Astrocyte (in vitro differentiated cells and primary cell): ENCODE results near the gene BTN3A1. TPM values are rescaled to one million over a fixed set of nuclear protein-coding genes. Genes with fewer than 3 reads are reported as not detected.

Source experiments
- DNase-seq: peaks from one replicate; pipeline ENCODE4 v3.0.0-alpha.2; 2010; ENCODE audit warnings: low read depth
- FAIRE-seq: peaks from 2 replicates; lab custom pipeline; 2011; peaks lifted over from hg19 to GRCh38; lab: Jason Lieb, UNC
- H2AFZ ChIP-seq: 2 replicates; pipeline ENCODE4 v1.6.0; 2012; ENCODE audit warnings: low read depth, low read length, inconsistent platforms
- H3K27ac ChIP-seq: 2 replicates; pipeline ENCODE4 v1.5.1; 2011; ENCODE audit warnings: low read depth, low read length, inconsistent platforms
- H3K27me3 ChIP-seq: 2 replicates; pipeline ENCODE4 v1.6.0; 2011; ENCODE audit warnings: low read length, inconsistent platforms; ENCODE audit not compliant: insufficient read depth
- H3K36me3 ChIP-seq: 2 replicates; pipeline ENCODE4 v1.5.1; 2011; ENCODE audit warnings: low read length, inconsistent platforms; ENCODE audit not compliant: insufficient read depth
- H3K4me1 ChIP-seq: 2 replicates; pipeline ENCODE4 v1.5.1; 2011; ENCODE audit warnings: low read length, inconsistent platforms; ENCODE audit not compliant: insufficient read depth
- H3K4me2 ChIP-seq: 2 replicates; pipeline ENCODE4 v1.6.0; 2012; ENCODE audit warnings: low read length, inconsistent platforms
- H3K4me3 ChIP-seq: 2 replicates; pipeline ENCODE4 v1.5.1; 2011; ENCODE audit warnings: low read depth, mild to moderate bottlenecking, low read length, inconsistent platforms; ENCODE audit not compliant: insufficient read depth
- H3K79me2 ChIP-seq: 2 replicates; pipeline ENCODE4 v1.6.0; 2012; ENCODE audit warnings: mild to moderate bottlenecking, low read length, inconsistent platforms; ENCODE audit not compliant: insufficient read depth
- H3K9ac ChIP-seq: 2 replicates; pipeline ENCODE4 v1.6.0; 2012; ENCODE audit warnings: mild to moderate bottlenecking, low read length, inconsistent platforms
- H3K9me3 ChIP-seq: 2 replicates; pipeline ENCODE4 v1.5.1; 2012; ENCODE audit warnings: low read depth, mild to moderate bottlenecking, low read length, inconsistent platforms; ENCODE audit not compliant: insufficient read depth
- H4K20me1 ChIP-seq: 2 replicates; pipeline ENCODE4 v1.6.0; 2012; ENCODE audit warnings: low read length, inconsistent platforms; ENCODE audit not compliant: insufficient read depth
- H3K27ac Mint-ChIP-seq: one replicate; pipeline ENCODE4 v1.8.0; 2021; ENCODE audit warnings: mild to moderate bottlenecking, mixed read lengths; ENCODE audit not compliant: unreplicated experiment
- H3K27me3 Mint-ChIP-seq: one replicate; pipeline ENCODE4 v1.8.0; 2021; ENCODE audit warnings: low read depth, mixed read lengths; ENCODE audit not compliant: unreplicated experiment
- H3K36me3 Mint-ChIP-seq: one replicate; pipeline ENCODE4 v1.8.0; 2021; ENCODE audit warnings: low read depth, mixed read lengths; ENCODE audit not compliant: unreplicated experiment
- H3K4me1 Mint-ChIP-seq: one replicate; pipeline ENCODE4 v1.8.0; 2021; ENCODE audit warnings: low read depth, mixed read lengths; ENCODE audit not compliant: unreplicated experiment
- H3K4me3 Mint-ChIP-seq: one replicate; pipeline ENCODE4 v1.8.0; 2021; ENCODE audit warnings: mild to moderate bottlenecking, moderate library complexity, mixed read lengths; ENCODE audit not compliant: unreplicated experiment
- H3K9me3 Mint-ChIP-seq: one replicate; pipeline ENCODE4 v1.8.0; 2021; ENCODE audit warnings: mild to moderate bottlenecking, mixed read lengths; ENCODE audit not compliant: unreplicated experiment
- CTCF ChIP-seq: IDR thresholded peaks from 2 replicates; pipeline ENCODE4 v1.5.1; 2011; ENCODE audit warnings: low read depth, mild to moderate bottlenecking, inconsistent platforms, low read length, moderate library complexity; ENCODE audit not compliant: insufficient read depth
- EZH2 ChIP-seq: IDR thresholded peaks from 2 replicates; pipeline ENCODE4 v1.6.1; 2012; ENCODE audit warnings: mild to moderate bottlenecking, low read length, inconsistent platforms; ENCODE audit not compliant: insufficient read depth
- total RNA-seq: library from RNA; stranded (reverse); gene quantifications from 2 replicates; pipeline ENCODE4 v1.2.1, GENCODE V29; 2021

The BTN3A1 gene
- total RNA-seq, 1 donor from 2014 or later, result 22.2 TPM

DNA sequence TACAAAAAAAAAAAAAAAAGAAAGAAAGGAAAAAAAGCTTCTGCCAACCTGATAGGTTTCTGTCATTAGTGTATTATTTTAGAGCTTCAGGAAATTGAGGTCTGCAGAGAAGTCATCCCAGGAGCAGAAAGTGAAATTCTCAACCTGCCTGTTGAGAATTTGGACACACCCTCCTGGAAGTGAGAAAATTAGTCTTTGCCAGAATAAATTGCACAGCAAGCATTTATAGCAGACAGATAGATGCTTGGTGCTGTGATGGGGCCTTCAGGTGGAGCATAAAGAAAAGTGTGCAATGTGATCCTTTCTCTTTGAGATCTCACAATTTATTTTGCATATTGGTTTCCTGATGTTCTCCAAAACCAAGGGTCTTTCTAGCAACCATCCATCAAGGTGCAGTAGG is 14.5 kb upstream of the BTN3A1 start:
- Histone ChIP-seq H3K4me3 (no peak overlapping the region), H2AFZ (no peak overlapping the region), H3K9ac (no peak overlapping the region), H3K4me2 (peak overlapping the region; percentile 46), H4K20me1 (no peaks in the 10 kb centered on the region), H3K4me1 (peaks cover 16% of the 10 kb centered on the region), H3K9me3 (no peaks in the 10 kb centered on the region), H3K27ac (no peak overlapping the region), H3K36me3 (peaks cover 5% of the 10 kb centered on the region), H3K79me2 (no peaks in the 10 kb centered on the region), H3K27me3 (no peaks in the 10 kb centered on the region)
- Mint-ChIP-seq H3K4me1 (peaks cover 20% of the 10 kb centered on the region), H3K27ac (peak overlapping the region; percentile 85), H3K9me3 (no peaks in the 10 kb centered on the region), H3K4me3 (no peak overlapping the region), H3K27me3 (no peaks in the 10 kb centered on the region), H3K36me3 (peaks cover 21% of the 10 kb centered on the region)
- FAIRE-seq (no peak), DNase-seq (no peak)
- TF ChIP-seq CTCF, result no peak

DNA sequence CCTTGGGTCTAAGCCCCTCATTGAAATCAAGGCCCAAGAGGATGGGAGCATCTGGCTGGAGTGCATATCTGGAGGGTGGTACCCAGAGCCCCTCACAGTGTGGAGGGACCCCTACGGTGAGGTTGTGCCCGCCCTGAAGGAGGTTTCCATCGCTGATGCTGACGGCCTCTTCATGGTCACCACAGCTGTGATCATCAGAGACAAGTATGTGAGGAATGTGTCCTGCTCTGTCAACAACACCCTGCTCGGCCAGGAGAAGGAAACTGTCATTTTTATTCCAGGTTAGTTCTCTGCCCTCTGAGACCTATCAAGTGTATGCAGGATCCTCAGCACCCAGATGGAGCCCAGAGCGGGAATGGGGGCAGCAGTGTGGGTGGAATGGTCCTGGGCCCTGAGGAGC is 14.1 kb upstream of the BTN3A1 start:
- peaks cover 22% of the 10 kb centered on the region for H3K4me1 Mint-ChIP-seq
- peaks cover 21% of the 10 kb centered on the region for H3K36me3 Mint-ChIP-seq
- H3K79me2 ChIP-seq, result no peaks in the 10 kb centered on the region
- H3K27me3 Mint-ChIP-seq, result no peaks in the 10 kb centered on the region
- FAIRE-seq, result no peak
- H3K4me3 ChIP-seq, result no peak overlapping the region
- H3K4me2 ChIP-seq, result peak overlapping the region; percentile 46
- H3K27ac Mint-ChIP-seq, result peak overlapping the region; percentile 85
- H3K9me3 Mint-ChIP-seq, result no peaks in the 10 kb centered on the region
- H3K9ac ChIP-seq, result no peak overlapping the region
- no peak overlapping the region for H3K27ac ChIP-seq
- H3K36me3 ChIP-seq, result peaks cover 5% of the 10 kb centered on the region
- DNase-seq, result no peak
- H4K20me1 ChIP-seq, result no peaks in the 10 kb centered on the region
- H3K27me3 ChIP-seq, result no peaks in the 10 kb centered on the region
- TF ChIP-seq EZH2, result no peak
- TF ChIP-seq CTCF, result no peak
- peak overlapping the region; percentile 12 for H3K4me3 Mint-ChIP-seq
- no peak overlapping the region for H2AFZ ChIP-seq
- peaks cover 16% of the 10 kb centered on the region for H3K4me1 ChIP-seq
- H3K9me3 ChIP-seq, result no peaks in the 10 kb centered on the region

- Histone ChIP-seq H3K27me3 (no peaks in the 10 kb centered on the region), H3K79me2 (no peaks in the 10 kb centered on the region), H3K4me3 (no peak overlapping the region), H2AFZ (no peak overlapping the region), H4K20me1 (no peaks in the 10 kb centered on the region), H3K9ac (no peak overlapping the region), H3K4me2 (peak overlapping the region; percentile 46), H3K4me1 (peaks cover 14% of the 10 kb centered on the region), H3K9me3 (no peaks in the 10 kb centered on the region), H3K27ac (no peak overlapping the region), H3K36me3 (peaks cover 5% of the 10 kb centered on the region)
- DNase-seq, result no peak
- TF ChIP-seq CTCF (no peak), EZH2 (no peak)
- Mint-ChIP-seq H3K36me3 (peaks cover 21% of the 10 kb centered on the region), H3K27ac (peak overlapping the region; percentile 85), H3K27me3 (no peaks in the 10 kb centered on the region), H3K4me3 (peak overlapping the region; percentile 12), H3K4me1 (peaks cover 24% of the 10 kb centered on the region), H3K9me3 (no peaks in the 10 kb centered on the region)
- no peak for FAIRE-seq
Measured at GRCh38 chr6:26388441-26388840, 13.6 kb upstream of the BTN3A1 start.
